HG03066 (cell line): ENCODE results near the gene SLC43A1.

Experiments
- ATAC-seq: cut with Tn5 transposase; IDR thresholded peaks from one replicate; pipeline ENCODE4 v1.9.1; 2021; ENCODE audit warnings: low read depth; ENCODE audit not compliant: unreplicated experiment

SLC43A1 gene

GRCh38 chr11:57499413-57499982, 16.0 kb downstream of the SLC43A1 start:
- peak; percentile 100 for ATAC-seq

- ATAC-seq = no peak
These were observed 17.0 kb downstream of the SLC43A1 start for GRCh38 chr11:57498540-57498939.

GRCh38 chr11:57497303-57498247, 17.9 kb downstream of the SLC43A1 start:
- ATAC-seq = no peak

DNA sequence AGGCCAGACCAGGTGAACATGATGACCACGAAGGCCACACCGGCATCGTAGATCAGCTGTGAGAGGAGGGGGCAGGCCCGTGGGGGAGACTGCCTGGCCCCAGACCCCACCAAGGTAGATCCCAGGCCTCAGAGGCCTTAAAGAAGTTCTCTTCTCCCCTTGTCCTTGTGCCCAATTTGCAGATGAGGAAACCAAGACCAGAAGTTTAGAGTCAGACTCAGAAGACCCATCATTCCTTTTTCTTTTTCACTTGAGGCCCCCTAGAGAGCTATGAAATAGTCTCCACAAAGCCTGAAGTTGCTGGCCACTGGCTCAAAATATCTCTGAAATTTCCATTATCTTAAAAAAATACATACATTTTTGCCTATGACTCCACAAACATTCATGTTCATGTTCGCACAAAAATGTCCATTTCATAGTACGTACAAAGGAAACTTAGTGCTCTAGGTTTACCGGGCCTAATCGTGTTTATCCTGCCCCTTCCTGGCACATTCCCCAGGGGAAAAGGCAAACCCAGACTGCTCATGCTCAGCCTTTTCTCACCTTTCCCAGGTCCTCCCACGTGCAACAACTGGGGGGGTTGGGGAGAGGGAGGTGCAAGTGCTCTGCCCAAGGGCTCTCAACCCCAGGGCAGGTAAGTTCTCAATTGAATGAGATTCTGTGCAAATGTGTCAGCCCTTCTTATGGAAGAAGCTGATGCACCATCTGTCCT, 19.2 kb downstream of the SLC43A1 start:
- no peak for ATAC-seq

- ATAC-seq = peak; percentile 58
These were observed 21.7 kb downstream of the SLC43A1 start for GRCh38 chr11:57493507-57494503.

GRCh38 chr11:57491371-57492061, 24.0 kb downstream of the SLC43A1 start:
- no peak for ATAC-seq

- no peak for ATAC-seq
These were observed 24.9 kb downstream of the SLC43A1 start for GRCh38 chr11:57490456-57491248.

DNA sequence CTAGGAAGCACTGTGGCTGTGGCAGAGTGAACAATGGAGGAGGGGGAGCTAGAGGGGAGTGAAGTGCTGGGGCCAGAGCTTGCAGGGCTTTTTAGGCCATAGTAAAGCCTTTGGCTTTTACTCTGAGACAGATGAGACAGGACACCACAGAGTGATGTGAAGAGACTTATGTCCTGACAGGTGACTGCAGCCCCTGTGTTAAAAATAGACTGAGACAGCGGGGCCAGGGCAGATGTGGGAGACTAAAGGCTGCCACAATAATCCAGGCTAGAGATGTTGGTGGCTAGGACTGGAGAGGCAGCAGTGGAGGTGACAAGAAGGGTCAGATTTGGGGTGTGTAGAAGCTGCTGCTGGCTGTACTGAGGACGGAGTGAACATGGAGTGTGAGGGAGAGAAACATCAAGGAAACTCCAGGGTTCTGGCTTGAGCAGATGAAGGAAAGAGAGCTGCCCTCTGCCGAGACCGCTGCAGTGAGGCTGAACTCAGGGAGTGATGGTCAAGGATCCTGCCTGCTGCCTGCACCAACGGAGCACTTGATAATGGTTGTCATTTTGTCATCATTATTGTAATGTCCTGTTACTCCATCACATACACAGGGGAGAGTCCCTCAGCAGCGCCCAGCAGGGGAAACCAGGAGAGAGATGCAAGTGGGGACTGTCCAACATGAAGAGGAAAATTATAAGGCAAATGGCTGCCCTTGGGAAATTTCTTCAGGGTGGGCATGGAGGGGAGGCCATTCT, 27.4 kb downstream of the SLC43A1 start:
- no peak for ATAC-seq

GRCh38 chr11:57487021-57487778, 28.3 kb downstream of the SLC43A1 start:
- ATAC-seq = no peak

- no peak for ATAC-seq
These were observed 30.1 kb downstream of the SLC43A1 start for GRCh38 chr11:57485217-57485990.

GRCh38 chr11:57484141-57484710, 31.3 kb downstream of the SLC43A1 start:
- ATAC-seq = peak; percentile 56

- no peak for ATAC-seq
These were observed 32.0 kb downstream of the SLC43A1 start for GRCh38 chr11:57483562-57483918.

DNA sequence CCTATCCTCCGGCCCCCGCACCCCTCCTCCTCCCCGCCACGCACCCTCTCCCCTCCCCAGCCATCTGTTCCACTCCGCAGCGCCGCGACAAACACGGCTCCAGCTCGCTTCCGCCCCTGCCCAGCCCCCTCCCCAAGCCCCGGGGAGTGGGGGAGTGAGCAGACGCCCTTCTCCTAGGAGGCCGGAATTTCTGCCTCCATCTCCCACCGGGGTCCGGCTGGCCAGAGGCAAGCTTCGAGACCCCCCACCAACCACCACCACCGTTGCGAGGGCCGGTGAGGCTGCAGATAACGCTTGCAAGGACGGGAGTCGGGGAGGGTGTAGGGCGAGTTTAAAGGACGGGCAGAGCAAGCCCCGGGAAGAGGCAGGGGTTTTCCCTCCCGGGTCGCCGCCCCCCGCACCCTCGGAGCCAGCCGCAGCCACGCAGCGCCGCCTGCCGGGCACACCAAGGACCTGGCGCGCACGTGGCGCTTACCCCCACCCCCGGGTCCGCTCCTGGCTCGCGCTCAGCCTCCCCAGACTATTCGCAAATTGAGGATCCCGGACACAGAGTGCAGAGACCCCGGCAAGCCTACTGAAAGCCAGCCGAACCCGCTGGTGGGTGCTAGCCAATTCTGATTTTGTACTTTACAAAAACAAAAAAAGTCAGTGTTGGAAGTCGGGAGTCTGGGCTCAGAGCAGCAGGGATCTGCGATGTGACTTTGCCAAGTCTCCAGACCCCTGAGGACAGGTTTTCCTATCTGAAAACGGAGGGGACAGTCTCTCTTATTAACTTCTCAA, 32.5 kb downstream of the SLC43A1 start:
- ATAC-seq = no peak

- no peak for ATAC-seq
These were observed 33.4 kb downstream of the SLC43A1 start for GRCh38 chr11:57481915-57482781.

- ATAC-seq = no peak
These were observed 34.2 kb downstream of the SLC43A1 start for GRCh38 chr11:57481315-57481714.
